ENCODE data around the gene ENTREP1.

DNA sequence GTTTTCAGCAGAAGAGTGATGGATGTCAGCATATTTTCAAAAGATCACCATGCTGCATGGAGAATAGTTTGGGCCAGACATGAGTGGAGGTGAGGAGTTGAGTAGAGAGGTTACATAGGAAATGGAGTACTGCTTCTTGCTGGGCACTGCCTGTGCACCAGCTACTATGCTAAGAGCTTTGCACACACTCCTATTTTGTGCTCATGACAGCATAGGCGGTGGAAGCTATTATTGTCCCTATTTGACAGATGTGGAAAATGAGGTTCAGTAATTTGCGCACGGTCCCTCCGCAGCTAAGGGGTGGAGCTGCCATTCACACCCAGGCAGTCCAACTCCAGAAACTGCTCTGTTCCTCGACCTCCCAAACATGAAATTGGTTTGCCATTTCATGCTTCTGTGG is 67.8 kb downstream of the ENTREP1 start:
- no peak for TF ChIP-seq POLR2A (IDR thresholded peaks at IDR 0.05; ENCODE audit: low read depth, low read length)
- TF ChIP-seq POLR2AphosphoS5 (IDR thresholded peaks at IDR 0.05; ENCODE audit: low read depth, low read length), result no peak
- TF ChIP-seq TAF1 (IDR thresholded peaks at IDR 0.05; ENCODE audit: borderline replicate concordance, low read depth, low read length), result no peak

All from GM12892 (cell line).